ENCODE measurements around the gene FOXD3.

The FOXD3 gene

GRCh38 chr1:63322114-63322943 is at the start of gene FOXD3:
Gene FOXD3, plus strand, starts transcription at chr1:63322567. Its CDS starts 492 bp downstream, at chr1:63323059.
- H3K36me3 ChIP-seq (ENCODE audit: control insufficient read depth in 2 of 2, insufficient read depth in 2 of 2, low read length in 2 of 2): no peaks in the 10 kb centered on the region
- H3K27me3 ChIP-seq (ENCODE audit: control insufficient read depth in 1 of 2, insufficient read depth in 2 of 2, low read length in 2 of 2): peaks cover 71 to 97% of the 10 kb centered on the region in 2 donors
- no peaks in the 10 kb centered on the region for H3K9me3 ChIP-seq (ENCODE audit: control insufficient read depth in 2 of 2, low read length in 2 of 2)
- no peak within 1 kb of the TSS for H3K9ac ChIP-seq (ENCODE audit: low read length in 2 of 2)
- H3K4me1 ChIP-seq (ENCODE audit: control insufficient read depth, insufficient read depth, low read length): peaks cover 29% of the 10 kb centered on the region
- H3K4me3 ChIP-seq (ENCODE audit: low read length in 2 of 2): peak within 1 kb of the TSS; percentile 46 to 71
- no peak within 1 kb of the TSS for H3K27ac ChIP-seq (ENCODE audit: low read length)

- peaks cover 0 to 9% of the 10 kb centered on the region in 2 donors for H3K27me3 ChIP-seq (ENCODE audit: control insufficient read depth in 1 of 2, insufficient read depth in 2 of 2, low read length in 2 of 2)
Measured at GRCh38 chr1:63272811-63273210, 49.6 kb upstream of the FOXD3 start.

GRCh38 chr1:63274371-63274770 is 48.0 kb upstream of the FOXD3 start:
- no peak overlapping the region for H3K27ac ChIP-seq (ENCODE audit: low read length)
- H3K4me1 ChIP-seq (ENCODE audit: control insufficient read depth, insufficient read depth, low read length): no peaks in the 10 kb centered on the region
- no peak overlapping the region for H3K9ac ChIP-seq (ENCODE audit: low read length in 2 of 2)
- no peak overlapping the region for H3K4me3 ChIP-seq (ENCODE audit: low read length in 2 of 2)
- H3K36me3 ChIP-seq (ENCODE audit: control insufficient read depth in 2 of 2, insufficient read depth in 2 of 2, low read length in 2 of 2): no peaks in the 10 kb centered on the region
- H3K27me3 ChIP-seq (ENCODE audit: control insufficient read depth in 1 of 2, insufficient read depth in 2 of 2, low read length in 2 of 2): peaks cover 0 to 9% of the 10 kb centered on the region in 2 donors
- no peaks in the 10 kb centered on the region for H3K9me3 ChIP-seq (ENCODE audit: control insufficient read depth in 2 of 2, low read length in 2 of 2)

More at GRCh38 chr1:63272811-63273210, 49.6 kb upstream of the FOXD3 start:
- Histone ChIP-seq H3K27ac (ENCODE audit: low read length) (no peak overlapping the region), H3K9me3 (ENCODE audit: control insufficient read depth in 2 of 2, low read length in 2 of 2) (no peaks in the 10 kb centered on the region), H3K36me3 (ENCODE audit: control insufficient read depth in 2 of 2, insufficient read depth in 2 of 2, low read length in 2 of 2) (no peaks in the 10 kb centered on the region), H3K4me3 (ENCODE audit: low read length in 2 of 2) (no peak overlapping the region), H3K9ac (ENCODE audit: low read length in 2 of 2) (no peak overlapping the region), H3K4me1 (ENCODE audit: control insufficient read depth, insufficient read depth, low read length) (no peaks in the 10 kb centered on the region)

GRCh38 chr1:63274979-63275378 is 47.4 kb upstream of the FOXD3 start:
- Histone ChIP-seq H3K27me3 (ENCODE audit: control insufficient read depth in 1 of 2, insufficient read depth in 2 of 2, low read length in 2 of 2) (peaks cover 0 to 9% of the 10 kb centered on the region in 2 donors), H3K9me3 (ENCODE audit: control insufficient read depth in 2 of 2, low read length in 2 of 2) (no peaks in the 10 kb centered on the region), H3K9ac (ENCODE audit: low read length in 2 of 2) (no peak overlapping the region), H3K4me1 (ENCODE audit: control insufficient read depth, insufficient read depth, low read length) (no peaks in the 10 kb centered on the region), H3K36me3 (ENCODE audit: control insufficient read depth in 2 of 2, insufficient read depth in 2 of 2, low read length in 2 of 2) (no peaks in the 10 kb centered on the region), H3K27ac (ENCODE audit: low read length) (no peak overlapping the region), H3K4me3 (ENCODE audit: low read length in 2 of 2) (no peak overlapping the region)

- H3K27ac ChIP-seq (ENCODE audit: low read length): no peak overlapping the region
- no peaks in the 10 kb centered on the region for H3K36me3 ChIP-seq (ENCODE audit: control insufficient read depth in 2 of 2, insufficient read depth in 2 of 2, low read length in 2 of 2)
- no peak overlapping the region for H3K9ac ChIP-seq (ENCODE audit: low read length in 2 of 2)
- no peak overlapping the region for H3K4me3 ChIP-seq (ENCODE audit: low read length in 2 of 2)
- H3K4me1 ChIP-seq (ENCODE audit: control insufficient read depth, insufficient read depth, low read length): no peaks in the 10 kb centered on the region
- no peaks in the 10 kb centered on the region for H3K9me3 ChIP-seq (ENCODE audit: control insufficient read depth in 2 of 2, low read length in 2 of 2)
- peaks cover 0 to 9% of the 10 kb centered on the region in 2 donors for H3K27me3 ChIP-seq (ENCODE audit: control insufficient read depth in 1 of 2, insufficient read depth in 2 of 2, low read length in 2 of 2)
Measured at GRCh38 chr1:63276624-63277023, 45.7 kb upstream of the FOXD3 start.

- Histone ChIP-seq H3K27ac (ENCODE audit: low read length) (no peak overlapping the region), H3K9me3 (ENCODE audit: control insufficient read depth in 2 of 2, low read length in 2 of 2) (no peaks in the 10 kb centered on the region), H3K4me1 (ENCODE audit: control insufficient read depth, insufficient read depth, low read length) (no peaks in the 10 kb centered on the region), H3K9ac (ENCODE audit: low read length in 2 of 2) (no peak overlapping the region), H3K27me3 (ENCODE audit: control insufficient read depth in 1 of 2, insufficient read depth in 2 of 2, low read length in 2 of 2) (peaks cover 0 to 9% of the 10 kb centered on the region in 2 donors), H3K4me3 (ENCODE audit: low read length in 2 of 2) (no peak overlapping the region), H3K36me3 (ENCODE audit: control insufficient read depth in 2 of 2, insufficient read depth in 2 of 2, low read length in 2 of 2) (no peaks in the 10 kb centered on the region)
Measured at GRCh38 chr1:63277195-63278192, 44.9 kb upstream of the FOXD3 start.

- Histone ChIP-seq H3K9ac (ENCODE audit: low read length in 2 of 2) (no peak overlapping the region), H3K36me3 (ENCODE audit: control insufficient read depth in 2 of 2, insufficient read depth in 2 of 2, low read length in 2 of 2) (no peaks in the 10 kb centered on the region), H3K9me3 (ENCODE audit: control insufficient read depth in 2 of 2, low read length in 2 of 2) (no peaks in the 10 kb centered on the region), H3K4me3 (ENCODE audit: low read length in 2 of 2) (no peak overlapping the region), H3K4me1 (ENCODE audit: control insufficient read depth, insufficient read depth, low read length) (no peaks in the 10 kb centered on the region), H3K27me3 (ENCODE audit: control insufficient read depth in 1 of 2, insufficient read depth in 2 of 2, low read length in 2 of 2) (peaks cover 4% of the 10 kb centered on the region in 2 donors), H3K27ac (ENCODE audit: low read length) (no peak overlapping the region)
Measured at GRCh38 chr1:63281753-63282152, 40.6 kb upstream of the FOXD3 start.

- Histone ChIP-seq H3K9me3 (ENCODE audit: control insufficient read depth in 2 of 2, low read length in 2 of 2) (peaks cover 0 to 5% of the 10 kb centered on the region in 2 donors), H3K4me1 (ENCODE audit: control insufficient read depth, insufficient read depth, low read length) (no peaks in the 10 kb centered on the region), H3K27me3 (ENCODE audit: control insufficient read depth in 1 of 2, insufficient read depth in 2 of 2, low read length in 2 of 2) (peaks cover 4 to 8% of the 10 kb centered on the region in 2 donors), H3K36me3 (ENCODE audit: control insufficient read depth in 2 of 2, insufficient read depth in 2 of 2, low read length in 2 of 2) (no peaks in the 10 kb centered on the region), H3K4me3 (ENCODE audit: low read length in 2 of 2) (no peak overlapping the region), H3K27ac (ENCODE audit: low read length) (no peak overlapping the region), H3K9ac (ENCODE audit: low read length in 2 of 2) (no peak overlapping the region)
Measured at GRCh38 chr1:63289135-63289534, 33.2 kb upstream of the FOXD3 start.

GRCh38 chr1:63294803-63295594 is 27.4 kb upstream of the FOXD3 start:
- H3K4me1 ChIP-seq (ENCODE audit: control insufficient read depth, insufficient read depth, low read length): no peaks in the 10 kb centered on the region
- no peak overlapping the region for H3K4me3 ChIP-seq (ENCODE audit: low read length in 2 of 2)
- no peaks in the 10 kb centered on the region for H3K9me3 ChIP-seq (ENCODE audit: control insufficient read depth in 2 of 2, low read length in 2 of 2)
- H3K9ac ChIP-seq (ENCODE audit: low read length in 2 of 2): no peak overlapping the region
- no peak overlapping the region for H3K27ac ChIP-seq (ENCODE audit: low read length)
- H3K27me3 ChIP-seq (ENCODE audit: control insufficient read depth in 1 of 2, insufficient read depth in 2 of 2, low read length in 2 of 2): peaks cover 0 to 3% of the 10 kb centered on the region in 2 donors
- no peaks in the 10 kb centered on the region for H3K36me3 ChIP-seq (ENCODE audit: control insufficient read depth in 2 of 2, insufficient read depth in 2 of 2, low read length in 2 of 2)

- H3K27me3 ChIP-seq (ENCODE audit: control insufficient read depth in 1 of 2, insufficient read depth in 2 of 2, low read length in 2 of 2): peaks cover 3% of the 10 kb centered on the region in 2 donors
- H3K4me3 ChIP-seq (ENCODE audit: low read length in 2 of 2): no peak overlapping the region
- H3K36me3 ChIP-seq (ENCODE audit: control insufficient read depth in 2 of 2, insufficient read depth in 2 of 2, low read length in 2 of 2): no peaks in the 10 kb centered on the region
- no peaks in the 10 kb centered on the region for H3K4me1 ChIP-seq (ENCODE audit: control insufficient read depth, insufficient read depth, low read length)
- no peak overlapping the region for H3K9ac ChIP-seq (ENCODE audit: low read length in 2 of 2)
- peaks cover 0 to 8% of the 10 kb centered on the region in 2 donors for H3K9me3 ChIP-seq (ENCODE audit: control insufficient read depth in 2 of 2, low read length in 2 of 2)
- no peak overlapping the region for H3K27ac ChIP-seq (ENCODE audit: low read length)
Measured at GRCh38 chr1:63304410-63304809, 18.0 kb upstream of the FOXD3 start.
